Myocyte (in vitro differentiated cells): ENCODE data around the gene PTPRD. TPM values are rescaled to one million over a fixed set of nuclear protein-coding genes. Genes with fewer than 3 reads are reported as not detected.

ENCODE experiments used
- DNase-seq: peaks from one replicate; pipeline ENCODE4 v3.0.0-alpha.2; 2012; ENCODE audit warnings: low read depth
- total RNA-seq: library from RNA; depleted of rRNA; stranded (reverse); fragments of >200 nt; gene quantifications from 2 replicates; pipeline ENCODE4 v1.2.3, GENCODE V29; 2014

Gene PTPRD
- total RNA-seq, 1 donor from 2014 or later: not detected

DNA sequence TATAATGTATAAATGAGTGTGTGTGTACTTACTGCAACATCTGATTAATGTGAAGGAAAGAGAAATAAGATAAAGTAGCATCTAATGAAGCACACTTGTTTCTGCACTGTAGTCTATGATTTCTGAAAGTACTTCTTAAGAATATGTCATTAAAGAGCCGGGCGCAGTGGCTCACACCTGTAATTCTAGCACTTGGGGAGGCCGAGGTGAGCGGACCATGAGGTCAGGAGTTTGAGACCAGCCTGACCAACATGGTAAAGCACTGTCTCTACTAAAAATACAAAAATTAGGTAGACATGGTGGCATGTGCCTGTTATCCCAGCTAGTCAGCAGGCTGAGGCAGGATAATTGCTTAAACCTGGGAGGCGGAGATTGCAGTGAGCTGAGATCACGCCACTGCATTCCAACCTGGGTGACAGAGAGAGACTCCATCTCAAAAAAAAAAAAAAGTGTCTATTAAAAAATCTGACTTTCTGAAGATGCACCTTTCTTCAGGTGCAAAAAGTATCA is 556.9 kb downstream of the PTPRD start:
- no peak for DNase-seq

DNA sequence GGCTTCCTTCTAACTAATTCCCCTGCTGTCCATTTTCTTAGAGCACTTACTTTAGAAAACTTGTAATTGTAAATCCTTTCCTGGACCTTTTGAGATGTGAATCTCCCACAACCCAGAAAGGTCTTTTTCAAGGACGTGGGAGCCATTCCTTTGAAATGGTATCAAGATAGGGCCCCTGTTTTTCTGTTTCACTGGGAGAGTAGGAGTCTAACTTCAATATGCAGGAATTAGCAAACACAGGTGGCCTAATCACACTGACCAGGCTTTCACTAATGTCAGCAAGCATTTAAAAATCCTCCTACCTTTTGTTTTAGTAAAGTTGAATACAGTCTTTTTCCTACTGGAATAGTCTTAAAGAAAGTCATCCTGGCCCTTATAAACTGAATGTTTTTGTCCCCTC is 558.3 kb downstream of the PTPRD start:
- DNase-seq: no peak

DNA sequence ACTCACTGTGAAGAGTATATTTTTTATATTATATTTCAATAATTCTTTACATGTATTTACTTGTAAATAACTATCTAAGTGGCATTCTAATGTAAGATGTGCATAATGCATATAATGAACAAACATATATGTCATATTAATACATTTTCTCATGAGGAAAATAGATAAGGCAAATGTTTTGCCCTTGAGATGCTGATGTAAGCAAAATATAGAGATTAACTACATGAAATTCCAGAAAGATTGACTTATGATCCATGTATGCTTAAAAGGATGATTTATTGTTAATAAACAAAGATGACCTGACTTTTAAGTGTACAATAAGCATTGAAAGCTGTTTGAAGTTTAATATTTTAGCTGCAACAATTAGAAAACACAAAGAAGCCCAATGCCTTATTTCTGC is 559.9 kb downstream of the PTPRD start:
- no peak for DNase-seq

DNA sequence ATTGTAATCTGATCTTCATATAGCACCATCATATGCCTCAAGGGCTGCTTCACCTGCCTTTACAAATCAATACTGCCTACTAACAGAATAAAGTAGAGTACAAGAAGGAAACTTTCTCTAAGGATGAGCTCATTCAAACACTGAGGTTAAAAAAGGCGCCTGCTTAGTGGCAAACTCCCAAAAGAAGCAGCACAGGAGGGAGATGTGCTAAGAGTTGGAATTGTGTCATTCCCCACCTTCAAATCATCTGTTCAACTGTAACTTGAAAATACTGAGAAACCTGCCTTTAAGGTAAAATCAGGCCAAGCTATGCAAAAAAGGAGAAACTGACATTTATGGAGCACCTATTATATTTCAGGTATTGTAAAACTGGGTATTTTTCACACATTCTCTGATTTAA is 560.6 kb downstream of the PTPRD start:
- no peak for DNase-seq

DNA sequence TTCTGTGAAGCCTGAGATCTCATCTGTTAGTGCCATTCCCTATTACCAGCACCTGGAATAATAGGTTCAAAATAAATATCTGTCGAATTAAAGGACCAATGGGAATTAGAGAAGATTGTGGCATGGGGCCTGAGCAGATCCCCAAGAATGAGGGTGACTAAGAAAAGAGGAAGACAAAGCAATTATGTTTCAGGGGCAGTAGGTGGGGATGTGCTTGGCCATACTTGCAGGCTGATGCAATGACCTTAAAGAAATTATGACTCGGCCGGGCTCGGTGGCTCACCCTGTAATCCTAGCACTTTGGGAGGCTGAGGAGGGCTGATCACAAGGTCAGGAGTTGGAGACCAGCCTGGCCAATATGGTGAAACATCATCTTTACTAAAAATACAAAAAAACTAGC is 562.8 kb downstream of the PTPRD start:
- no peak for DNase-seq

DNA sequence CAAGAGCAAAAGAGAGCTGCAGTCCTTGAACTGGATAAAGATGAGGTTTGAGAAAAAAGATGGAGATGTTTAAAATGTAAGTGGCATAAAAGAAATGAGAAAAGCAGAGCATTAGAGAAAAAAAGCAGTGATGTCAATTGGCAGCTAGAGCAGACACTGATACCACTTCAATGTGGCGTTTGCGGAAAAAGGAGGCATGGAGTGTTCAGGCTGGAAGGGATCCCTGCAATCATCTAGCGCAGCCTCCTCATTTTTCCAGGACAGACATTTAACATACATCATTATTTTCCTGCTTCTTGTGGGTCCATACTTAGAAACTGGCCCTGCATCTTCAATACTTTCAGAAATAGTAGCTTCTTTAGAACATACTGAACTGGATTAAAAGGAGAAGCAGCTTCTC is 563.8 kb downstream of the PTPRD start:
- DNase-seq: no peak

DNA sequence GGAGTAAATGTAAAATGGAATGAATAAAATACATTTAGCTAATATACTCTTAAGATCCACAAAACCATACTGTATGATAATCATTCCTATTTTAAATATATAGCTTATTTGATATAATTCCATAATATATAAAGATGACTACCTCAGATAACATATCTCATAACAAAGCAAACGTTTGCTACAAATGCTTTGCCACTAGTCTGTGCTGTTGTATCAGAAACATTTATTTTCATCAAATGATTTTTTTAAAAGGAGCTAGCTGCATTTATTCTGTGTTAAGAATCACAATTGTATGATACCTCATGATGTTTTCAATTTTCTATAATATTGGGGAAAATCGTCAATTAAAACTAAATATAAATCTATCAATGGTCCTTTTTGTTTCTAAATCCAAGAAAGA is 567.2 kb downstream of the PTPRD start:
- no peak for DNase-seq

DNA sequence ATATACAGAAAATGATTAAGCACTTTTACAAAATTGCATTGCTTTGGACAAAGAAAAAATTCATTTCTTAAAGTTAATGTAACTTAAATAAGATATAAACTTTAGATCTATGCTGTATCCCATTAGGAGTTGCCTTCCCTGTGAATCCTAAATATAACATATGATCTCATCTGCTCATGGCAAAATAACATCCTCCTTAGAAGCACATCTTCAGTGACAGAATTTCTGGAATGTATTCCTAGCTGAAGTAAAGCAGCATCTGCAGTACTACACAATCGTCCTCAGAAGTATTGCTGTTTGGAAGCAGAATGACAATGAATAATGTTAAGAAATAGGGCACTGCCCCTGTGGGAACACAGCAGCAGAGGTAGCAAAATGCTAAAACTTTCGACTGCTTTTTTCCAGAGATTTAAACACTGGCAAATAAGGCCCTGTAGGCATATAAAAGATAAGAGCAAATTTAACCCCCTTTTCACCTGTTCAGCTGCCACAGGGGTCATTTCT is 571.0 kb downstream of the PTPRD start:
- no peak for DNase-seq

DNA sequence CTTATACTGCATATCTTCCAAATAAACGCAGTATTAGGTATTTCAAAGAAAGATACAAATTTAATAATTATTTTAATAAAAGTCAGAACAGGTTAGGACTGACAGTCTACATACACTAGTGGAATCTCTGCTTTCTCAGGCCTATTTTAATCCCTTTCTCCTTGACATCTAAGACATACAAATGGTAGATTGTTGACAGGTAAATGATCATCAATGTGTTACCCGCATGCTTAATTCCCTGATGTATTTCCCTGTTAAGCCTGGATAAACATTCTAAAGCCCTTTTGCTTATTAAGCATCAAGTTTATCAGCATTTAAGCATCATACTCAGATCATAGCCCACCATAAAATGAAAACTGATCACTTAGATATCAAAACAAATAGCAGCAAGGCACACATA is 576.7 kb downstream of the PTPRD start:
- DNase-seq: no peak

DNA sequence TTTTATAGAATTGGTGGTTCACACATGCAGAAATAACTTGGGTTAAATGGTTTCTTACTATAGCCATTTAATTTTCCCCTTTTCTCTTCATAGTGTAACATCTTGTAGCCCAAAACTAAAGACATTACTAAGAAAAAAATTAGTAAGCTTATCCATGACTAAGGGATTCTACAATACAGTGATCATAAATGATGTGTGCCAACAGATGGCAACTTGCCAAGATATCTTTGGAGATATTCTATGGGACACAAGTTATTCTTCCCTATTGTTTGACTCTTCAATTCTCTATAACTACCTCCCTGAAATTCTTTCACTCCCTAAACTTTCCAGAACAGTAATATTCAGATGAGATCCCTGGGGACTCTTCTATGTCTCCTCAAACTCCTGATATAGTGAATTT is 580.6 kb downstream of the PTPRD start:
- no peak for DNase-seq

DNA sequence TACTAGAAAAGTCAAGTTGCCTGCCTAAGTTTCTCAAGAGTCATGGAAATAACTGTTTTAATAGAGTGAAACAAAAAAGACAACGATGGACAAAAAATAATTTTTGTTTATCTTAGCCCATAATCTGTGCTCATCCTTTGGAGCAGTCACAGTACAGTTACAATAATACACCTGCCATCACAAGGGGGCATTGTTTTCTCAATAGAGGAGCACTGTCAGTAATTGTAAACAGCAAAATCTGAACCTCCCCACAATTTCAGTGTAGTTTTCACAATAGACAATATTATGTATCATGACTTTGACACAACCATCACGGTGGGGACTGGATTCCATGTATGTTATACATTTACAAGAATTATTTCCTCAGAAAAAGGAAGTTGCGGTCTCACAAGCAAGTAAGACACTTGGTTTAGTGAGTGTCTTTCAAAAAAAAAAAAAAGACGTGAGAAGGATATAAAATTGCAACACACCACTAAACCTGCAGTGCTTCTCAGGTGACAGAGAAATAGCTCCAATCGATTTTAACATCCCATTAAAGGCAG is 586.3 kb downstream of the PTPRD start:
- DNase-seq: no peak

DNA sequence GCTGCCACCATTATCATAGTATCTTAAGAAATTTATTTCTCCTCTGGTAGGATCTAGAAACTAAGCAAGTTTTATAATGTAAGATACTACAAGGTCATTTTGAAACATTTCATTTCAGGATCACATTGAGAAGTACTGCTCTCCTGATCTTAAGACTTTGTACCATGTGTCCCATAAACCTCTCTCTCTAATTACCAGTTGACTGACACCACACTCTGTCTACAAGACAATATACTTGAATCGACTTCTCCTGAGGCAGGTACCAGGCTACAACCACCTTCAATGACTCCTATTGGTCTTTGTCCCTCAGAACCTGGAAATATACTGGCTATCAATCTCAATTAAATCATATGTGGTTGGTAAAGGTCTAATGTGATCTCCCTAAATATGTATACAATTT is 597.0 kb downstream of the PTPRD start:
- no peak for DNase-seq

DNA sequence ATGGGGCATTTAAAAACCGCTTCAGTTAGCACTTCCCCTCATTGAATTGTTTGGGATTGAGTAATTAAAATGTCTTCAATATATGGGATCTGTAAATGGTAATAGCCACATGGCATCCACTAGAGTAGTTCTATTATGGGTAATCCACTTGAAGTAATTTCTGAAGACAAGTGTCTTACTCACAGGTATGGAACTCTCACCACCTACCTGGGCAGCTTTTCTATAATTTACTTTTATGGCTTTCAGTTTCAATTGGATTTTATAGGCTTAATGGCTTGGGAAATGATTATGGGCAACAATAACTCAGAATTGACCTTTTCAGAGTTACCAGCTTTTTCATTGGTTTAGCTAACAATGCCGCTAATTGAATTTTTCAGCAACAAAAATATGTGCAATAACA is 597.9 kb downstream of the PTPRD start:
- DNase-seq: no peak

DNA sequence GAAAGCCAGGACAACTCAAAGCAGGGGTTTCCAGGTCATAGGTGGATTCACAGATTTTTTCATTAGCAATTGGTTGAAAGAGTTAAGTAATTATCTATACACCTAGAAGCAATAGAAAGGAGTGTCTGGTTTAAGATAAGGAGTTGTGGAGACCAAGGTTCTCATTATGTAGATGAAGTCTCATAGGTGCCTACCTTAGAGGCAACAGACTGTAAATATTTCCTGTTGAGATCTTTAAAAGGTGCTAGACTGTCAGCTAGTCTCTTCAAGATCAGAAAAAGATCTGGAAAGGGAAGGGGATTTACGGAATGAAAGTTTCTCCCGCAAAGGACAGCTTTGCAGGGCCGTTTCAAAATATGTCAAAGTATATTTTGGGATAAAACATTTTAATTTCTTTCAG is 603.4 kb downstream of the PTPRD start:
- no peak for DNase-seq

DNA sequence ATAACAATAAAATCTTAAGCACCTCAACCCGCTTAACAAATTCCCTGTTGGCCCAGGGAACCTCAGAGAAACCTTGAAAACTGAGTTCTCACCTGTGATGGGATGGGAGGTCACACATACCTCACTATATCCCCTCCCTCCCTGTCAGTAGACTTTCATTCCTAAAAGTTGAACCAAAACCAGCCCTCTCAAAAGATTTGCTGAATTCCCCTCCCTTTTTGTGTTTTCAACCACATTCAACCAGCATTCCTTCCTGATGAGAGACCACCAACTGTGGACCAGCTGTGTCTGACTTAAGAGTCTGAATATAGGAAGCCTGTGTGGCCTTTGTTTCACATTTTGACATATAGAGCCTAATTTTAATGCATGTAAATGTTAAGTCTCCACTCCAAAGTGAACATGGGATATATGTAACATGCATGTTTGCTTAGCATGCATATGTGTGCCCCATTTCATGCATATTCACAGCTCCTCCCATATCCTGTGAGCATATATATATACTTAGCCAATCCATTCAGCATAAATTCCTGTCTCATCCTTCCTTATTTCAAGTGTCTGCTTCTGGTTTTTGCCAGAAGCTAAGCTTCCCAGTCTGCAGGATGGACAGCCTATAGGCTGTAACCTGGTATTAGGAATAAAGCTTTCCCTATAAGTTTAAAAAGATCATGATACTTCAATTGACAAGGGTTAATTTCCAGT is 604.6 kb downstream of the PTPRD start:
- DNase-seq: no peak

DNA sequence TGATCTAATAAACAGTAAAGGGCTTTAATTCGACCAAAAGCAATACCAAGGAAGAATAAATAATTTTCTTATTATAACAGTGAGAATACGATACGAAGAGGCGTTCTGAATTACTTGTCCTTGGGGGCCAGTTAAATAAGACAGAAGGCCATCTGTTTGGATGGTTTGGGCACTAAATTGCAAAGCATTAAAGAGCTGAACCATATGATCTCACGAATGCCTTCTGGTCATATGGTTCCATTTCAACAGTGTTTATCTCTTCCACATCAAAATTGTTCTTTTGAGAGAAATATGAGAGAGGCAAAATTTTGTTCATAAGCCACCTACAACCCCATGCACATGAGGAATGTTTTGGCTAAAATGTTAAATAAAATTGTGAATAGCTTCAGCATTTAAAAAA is 605.4 kb downstream of the PTPRD start:
- no peak for DNase-seq

DNA sequence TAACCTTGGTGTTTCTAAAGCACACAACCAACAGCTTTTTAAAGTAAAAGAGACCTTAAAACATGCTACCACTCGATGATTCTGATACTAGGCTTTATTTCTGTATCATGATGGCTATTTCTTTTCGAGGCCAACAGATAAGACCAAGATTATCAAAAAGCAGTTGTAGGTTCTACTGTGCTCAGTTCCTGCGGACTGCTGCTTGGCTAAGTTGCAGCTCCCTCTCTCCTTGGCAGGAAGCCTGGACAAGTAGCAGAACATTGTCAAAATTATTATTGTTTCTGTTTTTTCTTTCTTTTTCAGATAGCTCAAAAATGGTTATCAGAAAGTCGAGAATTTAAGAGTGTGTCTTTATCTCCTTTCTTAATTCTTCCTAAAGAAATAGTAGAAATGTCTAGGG is 607.6 kb downstream of the PTPRD start:
- no peak for DNase-seq

DNA sequence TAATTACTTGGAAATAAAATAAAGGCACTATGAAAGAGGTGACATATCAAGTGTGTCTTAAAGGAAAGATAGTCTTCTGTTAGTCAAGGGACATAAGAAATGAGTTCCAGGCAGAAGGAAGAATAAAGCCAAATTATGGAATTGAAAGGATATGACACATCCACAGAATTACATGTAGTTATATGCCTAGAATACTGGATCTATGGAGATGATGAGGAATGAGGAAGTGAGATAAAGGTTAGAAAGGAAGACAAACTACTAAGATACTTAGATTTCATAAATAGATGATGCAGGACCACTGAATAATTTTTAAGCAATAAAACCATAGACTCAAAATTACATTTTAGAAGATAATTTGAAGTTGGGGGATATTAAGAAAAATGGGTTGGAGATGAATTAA is 609.8 kb downstream of the PTPRD start:
- no peak for DNase-seq

DNA sequence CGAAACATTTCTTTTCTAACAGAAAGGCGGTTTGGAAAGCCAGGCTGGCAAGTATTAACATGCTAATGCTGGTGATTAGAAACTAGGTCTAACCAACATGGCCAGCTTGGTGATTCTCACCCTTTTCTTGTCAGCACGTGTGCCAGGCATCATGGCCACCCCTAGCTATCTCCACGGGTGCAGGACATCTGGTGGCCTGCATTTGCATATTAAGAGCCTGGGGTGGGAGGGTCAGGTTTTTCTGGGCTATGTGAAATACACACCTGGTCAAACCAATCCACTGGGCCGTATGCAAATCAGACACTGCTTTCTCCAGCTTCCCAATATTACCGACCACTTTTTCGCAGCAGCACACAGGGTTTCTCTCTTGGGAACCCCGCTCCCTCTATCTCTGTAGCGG is 612.1 kb downstream of the PTPRD start:
- no peak for DNase-seq

DNA sequence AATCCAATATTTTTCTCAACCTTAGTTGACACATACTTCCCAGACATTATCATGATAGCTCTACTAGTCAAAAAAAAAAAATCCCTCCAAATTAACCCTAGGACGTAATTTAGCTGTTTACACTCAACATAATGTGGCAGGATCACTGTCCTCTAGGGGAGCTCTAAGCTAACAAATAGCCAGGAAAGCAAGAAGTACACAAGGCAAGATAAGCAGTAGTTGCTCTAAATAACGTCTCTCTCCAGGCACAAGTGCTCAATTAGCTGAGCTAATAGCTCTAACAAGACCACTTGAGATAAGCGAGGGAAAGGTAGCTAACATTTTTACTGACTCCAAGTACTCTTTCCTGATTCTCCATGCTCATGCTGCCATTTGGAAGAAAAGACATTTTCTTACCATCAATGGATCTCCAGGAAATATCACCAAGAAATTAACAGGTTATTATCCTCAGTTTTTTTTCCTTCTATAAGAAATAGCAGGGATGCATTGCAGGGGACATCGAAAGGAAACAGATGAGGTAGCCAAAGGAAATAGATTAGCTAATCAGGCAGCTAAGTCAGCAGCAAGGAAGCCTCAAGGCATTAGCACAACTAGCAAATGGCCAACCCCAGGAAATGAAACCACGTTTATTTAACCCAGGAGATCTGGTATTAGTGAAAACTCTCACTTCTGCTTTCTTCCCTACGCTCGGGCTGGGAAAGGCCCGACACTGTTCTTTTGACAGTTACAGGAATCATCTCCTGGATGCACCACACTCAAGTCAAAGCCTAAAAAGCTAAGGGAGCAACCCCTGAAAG is 614.1 kb downstream of the PTPRD start:
- no peak for DNase-seq

DNA sequence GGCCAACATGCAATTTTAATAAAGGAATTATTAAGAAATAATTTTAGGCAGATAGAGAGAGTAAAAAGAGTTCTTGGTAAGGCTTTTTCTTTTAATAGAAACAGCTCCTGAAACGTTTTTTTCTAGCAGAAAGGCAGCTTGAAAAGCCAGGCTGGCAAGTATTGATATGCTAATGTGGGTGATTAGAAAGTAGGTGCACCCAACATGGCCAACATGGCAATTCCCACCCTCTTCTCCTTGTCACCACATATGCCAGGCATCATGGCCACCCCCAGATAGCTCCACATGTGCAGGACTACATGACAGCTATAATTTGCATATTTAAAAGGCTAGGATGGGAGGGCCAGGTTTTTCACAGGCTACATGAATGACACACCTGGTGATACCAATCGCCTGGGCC is 615.2 kb downstream of the PTPRD start:
- no peak for DNase-seq

DNA sequence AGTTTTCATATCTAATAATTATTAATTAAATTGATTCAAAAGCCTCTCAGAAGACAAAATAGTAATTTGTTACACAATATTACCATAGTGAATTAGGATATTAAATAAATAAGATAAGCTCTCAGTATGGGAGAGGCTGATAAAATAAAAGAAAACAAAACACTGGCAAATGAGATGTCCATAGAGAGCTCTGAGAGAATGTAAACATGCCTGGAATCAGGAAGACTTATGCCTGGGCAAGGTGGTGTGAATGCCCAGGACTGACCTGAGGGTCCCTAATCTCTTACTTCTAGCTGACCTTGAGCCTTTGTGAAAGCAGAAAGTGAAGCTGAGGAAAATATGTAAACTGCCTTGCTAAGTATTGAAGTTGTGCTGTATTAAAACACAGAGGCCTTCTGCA is 616.5 kb downstream of the PTPRD start:
- no peak for DNase-seq
